Panc1 (cell line): Measurements from ENCODE around the gene PTPN11. TPM values are rescaled to one million over a fixed set of nuclear protein-coding genes. Genes with fewer than 3 reads are reported as not detected.

Source experiments
- ATAC-seq: fragments of 200-7000 bp; cut with Tn5 transposase; 2 replicates; pipeline ENCODE4 v1.9.1; 2020; ENCODE audit warnings: mild to moderate bottlenecking, moderate library complexity
- BruUV-seq: library from RNA; stranded (reverse); fragments of 400-500 nt; replicated peaks from 2 replicates; lab custom pipeline; 2021; lab: Mats Ljungman, UMichigan
- CTCF ChIA-PET: fragments of 300-600 bp; sonication (Branson Sonifier 250); formaldehyde crosslinking; loops from one replicate; lab custom pipeline; 2022; ENCODE audit warnings: antibody characterized with exemption; lab: Charles Lee
- POLR2A ChIA-PET: fragments of 300-600 bp; sonication (Branson Sonifier 250); formaldehyde crosslinking; loops from one replicate; lab custom pipeline; 2022; ENCODE audit warnings: antibody characterized with exemption; lab: Charles Lee
- DNase-seq: peaks from one replicate; pipeline ENCODE4 v3.0.0-alpha.2; 2010; ENCODE audit warnings: low read depth, low spot score
- H3K27ac ChIP-seq: 2 replicates; pipeline ENCODE4 v1.5.1; 2011; ENCODE audit warnings: mild to moderate bottlenecking, low read length, inconsistent platforms
- H3K27me3 ChIP-seq: fragments of 200-500 bp; sonication (Bioruptor generic); 2 replicates; pipeline ENCODE4 v1.6.0; 2014; ENCODE audit warnings: low read length, inconsistent platforms; ENCODE audit not compliant: control insufficient read depth, insufficient read depth
- H3K36me3 ChIP-seq: fragments of 200-500 bp; sonication (Bioruptor generic); 2 replicates; pipeline ENCODE4 v1.5.1; 2014; ENCODE audit warnings: inconsistent platforms, mild to moderate bottlenecking, low read length, moderate library complexity; ENCODE audit not compliant: control insufficient read depth, insufficient read depth
- H3K4me1 ChIP-seq: 2 replicates; pipeline ENCODE4 v1.5.1; 2011; ENCODE audit warnings: inconsistent platforms, mild to moderate bottlenecking, low read length, moderate library complexity; ENCODE audit not compliant: control insufficient read depth, insufficient read depth
- H3K4me3 ChIP-seq, 2 experiments: 2 replicates each; pipeline ENCODE4 v1.5.1; 2011 to 2012; ENCODE audit warnings: low read depth in 2 of 2, low read length in 2 of 2, mild to moderate bottlenecking in 2 of 2, inconsistent platforms in 1 of 2, moderate library complexity in 1 of 2
- H3K9me3 ChIP-seq: fragments of 200-500 bp; sonication (Bioruptor generic); 2 replicates; pipeline ENCODE4 v1.5.1; 2014; ENCODE audit warnings: low read depth, mild to moderate bottlenecking, inconsistent platforms, low read length, moderate library complexity; ENCODE audit not compliant: control insufficient read depth, insufficient read depth
- POLR2AphosphoS5 ChIP-seq: IDR thresholded peaks from 2 replicates; pipeline ENCODE4 v1.6.1; 2012; ENCODE audit warnings: mild to moderate bottlenecking, low read depth, low read length, moderate library complexity
- SIN3A ChIP-seq: IDR thresholded peaks from 2 replicates; pipeline ENCODE4 v1.6.1; 2012; ENCODE audit warnings: low read depth, mild to moderate bottlenecking, low read length, moderate library complexity, borderline replicate concordance; ENCODE audit not compliant: insufficient read depth
- TCF7L2 ChIP-seq: IDR thresholded peaks from 2 replicates; pipeline ENCODE4 v1.6.1; 2011; ENCODE audit warnings: mild to moderate bottlenecking, low read depth, low read length, inconsistent platforms
- in situ Hi-C: cut with HindIII; loops from 2 replicates; pipeline ENCODE4 v1.10.0; 2016; ENCODE audit warnings: low sequenced_read_pairs, low pct_unique_long_range_greater_than_20kb
- intact Hi-C: fragments of 100-400 bp; cut with micrococcal nuclease; formaldehyde crosslinking; loops from one replicate; pipeline ENCODE4 v1.10.0; 2022; ENCODE audit not compliant: unreplicated experiment
- total RNA-seq: library from RNA; stranded (reverse); gene quantifications from one replicate; pipeline ENCODE4 v1.2.1, GENCODE V29; 2021; ENCODE audit not compliant: unreplicated experiment
- TF ChIP-seq, protein P1 (sequence below), 2 experiments: IDR thresholded peaks; 2 replicates each; pipeline ENCODE4 v1.6.1; 2011 to 2012; ENCODE audit warnings: low read depth in 2 of 2, control low read depth in 1 of 2, low read length in 1 of 2, mild to moderate bottlenecking in 1 of 2, moderate library complexity in 1 of 2; ENCODE audit not compliant: insufficient read depth in 1 of 2
- TF ChIP-seq, protein P2 (sequence below): fragments of 450-650 bp; IDR thresholded peaks from 2 replicates; pipeline ENCODE4 v1.5.1; 2017; ENCODE audit warnings: mild to moderate bottlenecking

PTPN11 gene
- total RNA-seq, 1 experiment from 2014 or later: 139 TPM

DNA sequence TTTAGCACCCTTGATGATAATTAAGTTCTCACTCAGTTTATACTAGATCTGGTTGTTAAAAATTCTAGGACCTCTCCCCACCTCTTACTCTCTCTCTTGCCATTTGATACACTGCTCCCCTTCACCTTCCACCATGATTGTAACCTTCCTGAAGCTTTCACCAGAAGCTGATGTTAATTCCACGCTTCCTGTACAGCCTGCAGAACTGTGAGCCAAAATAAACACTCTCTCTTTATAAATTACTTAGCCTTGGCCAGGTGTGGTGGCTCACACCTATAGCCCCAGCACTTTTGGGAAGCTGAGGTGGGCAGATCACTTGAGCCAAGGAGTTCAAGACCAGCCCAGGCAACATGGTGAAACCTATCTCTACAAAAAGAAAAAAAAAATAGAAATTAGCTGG, 25.4 kb upstream of the PTPN11 start:
- ChIA-PET POLR2A (no interaction called here), CTCF (no interaction called here)
- no peaks in the 10 kb centered on the region for H3K4me1 ChIP-seq
- TF ChIP-seq POLR2AphosphoS5 (no peak), SIN3A (no peak), TCF7L2 (no peak)
- TF ChIP-seq, protein P1, sequence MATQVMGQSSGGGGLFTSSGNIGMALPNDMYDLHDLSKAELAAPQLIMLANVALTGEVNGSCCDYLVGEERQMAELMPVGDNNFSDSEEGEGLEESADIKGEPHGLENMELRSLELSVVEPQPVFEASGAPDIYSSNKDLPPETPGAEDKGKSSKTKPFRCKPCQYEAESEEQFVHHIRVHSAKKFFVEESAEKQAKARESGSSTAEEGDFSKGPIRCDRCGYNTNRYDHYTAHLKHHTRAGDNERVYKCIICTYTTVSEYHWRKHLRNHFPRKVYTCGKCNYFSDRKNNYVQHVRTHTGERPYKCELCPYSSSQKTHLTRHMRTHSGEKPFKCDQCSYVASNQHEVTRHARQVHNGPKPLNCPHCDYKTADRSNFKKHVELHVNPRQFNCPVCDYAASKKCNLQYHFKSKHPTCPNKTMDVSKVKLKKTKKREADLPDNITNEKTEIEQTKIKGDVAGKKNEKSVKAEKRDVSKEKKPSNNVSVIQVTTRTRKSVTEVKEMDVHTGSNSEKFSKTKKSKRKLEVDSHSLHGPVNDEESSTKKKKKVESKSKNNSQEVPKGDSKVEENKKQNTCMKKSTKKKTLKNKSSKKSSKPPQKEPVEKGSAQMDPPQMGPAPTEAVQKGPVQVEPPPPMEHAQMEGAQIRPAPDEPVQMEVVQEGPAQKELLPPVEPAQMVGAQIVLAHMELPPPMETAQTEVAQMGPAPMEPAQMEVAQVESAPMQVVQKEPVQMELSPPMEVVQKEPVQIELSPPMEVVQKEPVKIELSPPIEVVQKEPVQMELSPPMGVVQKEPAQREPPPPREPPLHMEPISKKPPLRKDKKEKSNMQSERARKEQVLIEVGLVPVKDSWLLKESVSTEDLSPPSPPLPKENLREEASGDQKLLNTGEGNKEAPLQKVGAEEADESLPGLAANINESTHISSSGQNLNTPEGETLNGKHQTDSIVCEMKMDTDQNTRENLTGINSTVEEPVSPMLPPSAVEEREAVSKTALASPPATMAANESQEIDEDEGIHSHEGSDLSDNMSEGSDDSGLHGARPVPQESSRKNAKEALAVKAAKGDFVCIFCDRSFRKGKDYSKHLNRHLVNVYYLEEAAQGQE (IDR thresholded peaks at IDR 0.05; ENCODE audit: insufficient read depth in 1 of 2, low read depth in 2 of 2, low read length in 1 of 2): no peak
- TF ChIP-seq, protein P2, sequence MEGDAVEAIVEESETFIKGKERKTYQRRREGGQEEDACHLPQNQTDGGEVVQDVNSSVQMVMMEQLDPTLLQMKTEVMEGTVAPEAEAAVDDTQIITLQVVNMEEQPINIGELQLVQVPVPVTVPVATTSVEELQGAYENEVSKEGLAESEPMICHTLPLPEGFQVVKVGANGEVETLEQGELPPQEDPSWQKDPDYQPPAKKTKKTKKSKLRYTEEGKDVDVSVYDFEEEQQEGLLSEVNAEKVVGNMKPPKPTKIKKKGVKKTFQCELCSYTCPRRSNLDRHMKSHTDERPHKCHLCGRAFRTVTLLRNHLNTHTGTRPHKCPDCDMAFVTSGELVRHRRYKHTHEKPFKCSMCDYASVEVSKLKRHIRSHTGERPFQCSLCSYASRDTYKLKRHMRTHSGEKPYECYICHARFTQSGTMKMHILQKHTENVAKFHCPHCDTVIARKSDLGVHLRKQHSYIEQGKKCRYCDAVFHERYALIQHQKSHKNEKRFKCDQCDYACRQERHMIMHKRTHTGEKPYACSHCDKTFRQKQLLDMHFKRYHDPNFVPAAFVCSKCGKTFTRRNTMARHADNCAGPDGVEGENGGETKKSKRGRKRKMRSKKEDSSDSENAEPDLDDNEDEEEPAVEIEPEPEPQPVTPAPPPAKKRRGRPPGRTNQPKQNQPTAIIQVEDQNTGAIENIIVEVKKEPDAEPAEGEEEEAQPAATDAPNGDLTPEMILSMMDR: no peak
- no peak overlapping the region for H3K4me3 ChIP-seq
- ATAC-seq (no peak), DNase-seq (no peak)
- H3K9me3 ChIP-seq: no peaks in the 10 kb centered on the region
- in situ Hi-C loops (no loop called here), intact Hi-C loops (no loop called here)
- H3K27me3 ChIP-seq: no peaks in the 10 kb centered on the region
- no peaks in the 10 kb centered on the region for H3K36me3 ChIP-seq
- no TSS peak for BruUV-seq
- H3K27ac ChIP-seq: no peak overlapping the region

DNA sequence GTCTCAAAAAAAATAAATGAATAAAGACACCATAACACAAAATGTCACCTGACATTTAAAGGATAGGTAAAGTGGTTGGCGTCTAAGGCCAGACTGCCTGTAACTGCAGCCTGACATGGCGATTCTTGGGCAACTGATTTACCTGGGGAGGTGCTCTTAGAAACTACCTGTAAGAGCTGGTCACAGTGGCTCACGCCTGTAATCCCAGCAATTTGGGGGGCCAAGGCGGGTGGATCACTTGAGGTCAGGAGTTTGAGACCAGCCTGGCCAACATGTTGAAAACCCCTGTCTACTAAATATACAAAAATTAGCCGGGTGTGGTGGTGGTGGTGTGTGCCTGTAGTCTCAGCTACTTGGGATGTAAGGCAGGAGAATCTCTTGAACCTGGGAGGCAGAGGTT, 17.7 kb upstream of the PTPN11 start:
- ATAC-seq (no peak), DNase-seq (no peak)
- intact Hi-C loops (no loop called here), in situ Hi-C loops (no loop called here)
- no peaks in the 10 kb centered on the region for H3K9me3 ChIP-seq
- TF ChIP-seq SIN3A (no peak), POLR2AphosphoS5 (no peak), TCF7L2 (no peak)
- TF ChIP-seq, protein P1 (IDR thresholded peaks at IDR 0.05; ENCODE audit: insufficient read depth in 1 of 2, low read depth in 2 of 2, low read length in 1 of 2): no peak
- TF ChIP-seq, protein P2: no peak
- no peak overlapping the region for H3K4me3 ChIP-seq
- ChIA-PET POLR2A (interaction anchor here (0.7 to 1.2 kb wide), 2 partner anchors 202 to 465 kb away, joined by 4 to 5 read pairs; no protein-coding TSS in a partner anchor), CTCF (interaction anchor here (0.6 to 0.7 kb wide), 4 partner anchors 18 to 829 kb away, joined by 3 to 5 read pairs (median 3); partner anchors contain the start of gene PTPN11)
- peaks cover under 1% of the 10 kb centered on the region; the same call in 1 of the 2 replicates for H3K4me1 ChIP-seq
- peaks cover 14% of the 10 kb centered on the region for H3K36me3 ChIP-seq
- no peak overlapping the region for H3K27ac ChIP-seq
- no peaks in the 10 kb centered on the region for H3K27me3 ChIP-seq
- BruUV-seq: no TSS peak
